Osteocyte (in vitro differentiated cells): ENCODE measurements around the gene HGFAC. TPM values are rescaled to one million over a fixed set of nuclear protein-coding genes. Genes with fewer than 3 reads are reported as not detected.

Experiments used
- DNase-seq: peaks from one replicate; pipeline ENCODE4 v3.0.0; 2021; ENCODE audit warnings: mixed read lengths; ENCODE audit not compliant: unreplicated experiment; ENCODE audit errors: extremely low spot score
- H3K27ac Mint-ChIP-seq: one replicate; pipeline ENCODE4 v1.8.0; 2021; ENCODE audit warnings: mild to moderate bottlenecking, mixed read lengths; ENCODE audit not compliant: unreplicated experiment
- H3K27me3 Mint-ChIP-seq: one replicate; pipeline ENCODE4 v1.8.0; 2021; ENCODE audit warnings: mixed read lengths; ENCODE audit not compliant: unreplicated experiment
- H3K36me3 Mint-ChIP-seq: one replicate; pipeline ENCODE4 v1.8.0; 2021; ENCODE audit warnings: mixed read lengths; ENCODE audit not compliant: unreplicated experiment
- H3K4me1 Mint-ChIP-seq: one replicate; pipeline ENCODE4 v1.8.0; 2021; ENCODE audit warnings: mixed read lengths; ENCODE audit not compliant: unreplicated experiment
- H3K4me3 Mint-ChIP-seq: one replicate; pipeline ENCODE4 v1.8.0; 2021; ENCODE audit warnings: mild to moderate bottlenecking, moderate library complexity, mixed read lengths; ENCODE audit not compliant: unreplicated experiment
- H3K9me3 Mint-ChIP-seq: one replicate; pipeline ENCODE4 v1.8.0; 2021; ENCODE audit warnings: mixed read lengths; ENCODE audit not compliant: unreplicated experiment
- CTCF ChIP-seq: fragments of 200-600 bp; sonication (generic); IDR thresholded peaks from 2 replicates; pipeline ENCODE4 v1.5.0; 2021; ENCODE audit warnings: antibody characterized with exemption, mild to moderate bottlenecking, moderate library complexity
- total RNA-seq: library from RNA; stranded (reverse); gene quantifications from 2 replicates; pipeline ENCODE4 v1.2.1, GENCODE V29; 2021

The HGFAC gene
- total RNA-seq, 1 donor from 2014 or later, result 0.54 TPM

GRCh38 chr4:3473181-3473950, 31.6 kb downstream of the HGFAC start:
- Mint-ChIP-seq H3K36me3 (no peaks in the 10 kb centered on the region), H3K4me1 (no peaks in the 10 kb centered on the region), H3K4me3 (no peak overlapping the region), H3K27me3 (peaks cover 3% of the 10 kb centered on the region), H3K9me3 (no peaks in the 10 kb centered on the region), H3K27ac (no peak overlapping the region)
- TF ChIP-seq CTCF, result no peak
- no peak for DNase-seq

GRCh38 chr4:3473996-3474765, 32.4 kb downstream of the HGFAC start:
- no peak for TF ChIP-seq CTCF
- Mint-ChIP-seq H3K36me3 (no peaks in the 10 kb centered on the region), H3K27me3 (peaks cover 3% of the 10 kb centered on the region), H3K9me3 (no peaks in the 10 kb centered on the region), H3K4me1 (no peaks in the 10 kb centered on the region), H3K27ac (no peak overlapping the region), H3K4me3 (no peak overlapping the region)
- no peak for DNase-seq

- TF ChIP-seq CTCF, result no peak
- peaks cover 2% of the 10 kb centered on the region for H3K27me3 Mint-ChIP-seq
- no peak overlapping the region for H3K27ac Mint-ChIP-seq
- H3K36me3 Mint-ChIP-seq, result no peaks in the 10 kb centered on the region
- H3K4me3 Mint-ChIP-seq, result no peak overlapping the region
- DNase-seq, result no peak
- no peaks in the 10 kb centered on the region for H3K4me1 Mint-ChIP-seq
- H3K9me3 Mint-ChIP-seq, result no peaks in the 10 kb centered on the region
Observed at GRCh38 chr4:3475041-3475712, 33.4 kb downstream of the HGFAC start.

- Mint-ChIP-seq H3K36me3 (no peaks in the 10 kb centered on the region), H3K4me1 (peaks cover 2% of the 10 kb centered on the region), H3K27me3 (no peaks in the 10 kb centered on the region), H3K27ac (no peak overlapping the region), H3K9me3 (no peaks in the 10 kb centered on the region), H3K4me3 (no peak overlapping the region)
- no peak for TF ChIP-seq CTCF
- no peak for DNase-seq
Observed at GRCh38 chr4:3475713-3476260, 34.0 kb downstream of the HGFAC start.
